ENCODE results near the gene SEC14L5.

- no peak for TF ChIP-seq SP1 (IDR thresholded peaks at IDR 0.05)
- TF ChIP-seq BHLHE40 (IDR thresholded peaks at IDR 0.05; ENCODE audit: borderline replicate concordance) = no peak
- TF ChIP-seq HDGF (IDR thresholded peaks at IDR 0.05; ENCODE audit: borderline replicate concordance) = no peak
- TF ChIP-seq FOXK2 (IDR thresholded peaks at IDR 0.05) = no peak
- no peak for TF ChIP-seq FOXA1 (IDR thresholded peaks at IDR 0.05)
- TF ChIP-seq L3MBTL2 (conservative IDR thresholded peaks at IDR 0.05) = no peak
- TF ChIP-seq ELF4 (IDR thresholded peaks at IDR 0.05) = no peak
- TF ChIP-seq LEF1 (IDR thresholded peaks at IDR 0.05; ENCODE audit: borderline replicate concordance) = no peak
- TF ChIP-seq NFRKB (IDR thresholded peaks at IDR 0.05) = no peak
- no peak for TF ChIP-seq ARNT (IDR thresholded peaks at IDR 0.05)
- no peak for TF ChIP-seq ZNF384 (IDR thresholded peaks at IDR 0.05)
- no peak for TF ChIP-seq SUZ12 (IDR thresholded peaks at IDR 0.05)
Observed at GRCh38 chr16:4962716-4963115, 4.6 kb downstream of the SEC14L5 start.
